K562 (cell line): Measurements from ENCODE around the gene ACOT13. TPM values are rescaled to one million over a fixed set of nuclear protein-coding genes. Genes with fewer than 3 reads are reported as not detected.

ENCODE experiments used
- ATAC-seq: fragments of 200-7000 bp; cut with Tn5 transposase; 3 replicates; pipeline ENCODE4 v1.9.1; 2020; ENCODE audit warnings: moderate library complexity
- BruUV-seq: library from RNA; stranded (reverse); fragments of 400-500 nt; replicated peaks from 2 replicates; lab custom pipeline; 2021; lab: Mats Ljungman, UMichigan
- CTCF ChIA-PET: fragments of 300-600 bp; formaldehyde crosslinking; extraction: SDS; loops from one replicate; lab custom pipeline; 2021; ENCODE audit warnings: low intra/inter-chr PET ratio; lab: Yijun Ruan, JAX
- POLR2A ChIA-PET: fragments of 300-600, 350-650 bp; sonication (Branson Sonifier 250); formaldehyde crosslinking; extraction: SDS; loops from one replicate; lab custom pipeline; 2021; ENCODE audit warnings: antibody characterized with exemption, inconsistent platforms; lab: Yijun Ruan, JAX
- DNase-seq, 4 experiments: peaks; one replicate each; pipeline versions ENCODE4 v3.0.0 to v3.0.0-alpha.2; 2011 to 2018; ENCODE audit warnings: low spot score in 3 of 4, mixed read lengths in 3 of 4; ENCODE audit errors: extremely low read depth in 1 of 4
- FAIRE-seq: peaks from 2 replicates; lab custom pipeline; 2011; peaks lifted over from hg19 to GRCh38; lab: Jason Lieb, UNC
- H2AFZ ChIP-seq: 2 replicates; pipeline ENCODE4 v1.6.0; 2011; ENCODE audit warnings: low read depth, low read length, control low read depth, inconsistent platforms
- H3K27ac ChIP-seq: fragments of 200-600 bp; 3 replicates; pipeline ENCODE4 v1.8.0; 2011; ENCODE audit warnings: low read depth, mild to moderate bottlenecking, control low read depth, inconsistent platforms, low read length, moderate library complexity, mixed read lengths; ENCODE audit errors: extremely low read depth
- H3K27me3 ChIP-seq, 2 experiments: fragments of 300-600 bp in 1 of 2; 2 replicates in 1 of 2; 3 replicates in 1 of 2; pipeline versions ENCODE4 v1.6.0 to v1.8.0; 2011; ENCODE audit warnings: inconsistent platforms in 2 of 2, low read length in 2 of 2, mild to moderate bottlenecking in 1 of 2, mixed read lengths in 1 of 2, moderate library complexity in 1 of 2; ENCODE audit not compliant: control insufficient read depth in 2 of 2, insufficient read depth in 2 of 2
- H3K36me3 ChIP-seq: fragments of 300-600 bp; 3 replicates; pipeline ENCODE4 v1.8.0; 2011; ENCODE audit warnings: mild to moderate bottlenecking, low read length, inconsistent platforms; ENCODE audit not compliant: control insufficient read depth, insufficient read depth
- H3K4me1 ChIP-seq, 2 experiments: fragments of 200-600 bp in 1 of 2; replicated peaks in 1 of 2; 2 replicates in 1 of 2; 3 replicates in 1 of 2; pipeline versions ENCODE4 v1.5.1 to v1.8.0; 2011; ENCODE audit warnings: inconsistent platforms in 2 of 2, low read length in 2 of 2, mild to moderate bottlenecking in 1 of 2, mixed read lengths in 1 of 2, moderate library complexity in 1 of 2; ENCODE audit not compliant: control insufficient read depth in 2 of 2, insufficient read depth in 2 of 2
- H3K4me2 ChIP-seq: 2 replicates; pipeline ENCODE4 v1.6.1; 2011; ENCODE audit warnings: low read length, control low read depth, inconsistent platforms, mixed read lengths; ENCODE audit not compliant: insufficient read depth
- H3K4me3 ChIP-seq: fragments of 200-600 bp; sonication (generic), shearing (Covaris generic); 2 replicates; pipeline ENCODE4 v1.5.1; 2016; ENCODE audit warnings: control low read depth, inconsistent platforms
- H3K79me2 ChIP-seq: fragments of 200-600 bp; 3 replicates; pipeline ENCODE4 v1.8.0; 2011; ENCODE audit warnings: low read length, inconsistent platforms; ENCODE audit not compliant: control insufficient read depth, insufficient read depth
- H3K9ac ChIP-seq, 2 experiments: 2 replicates each; pipeline versions ENCODE4 v1.6.0 to v1.6.1; 2011; ENCODE audit warnings: low read depth in 2 of 2, low read length in 2 of 2, control low read depth in 1 of 2, inconsistent platforms in 1 of 2, mild to moderate bottlenecking in 1 of 2, mixed read lengths in 1 of 2; ENCODE audit not compliant: insufficient read depth in 1 of 2
- H3K9me1 ChIP-seq: one replicate; pipeline ENCODE4 v1.6.0; 2011; ENCODE audit warnings: inconsistent platforms, mild to moderate bottlenecking, low read length, moderate library complexity; ENCODE audit not compliant: control insufficient read depth, insufficient read depth
- H3K9me3 ChIP-seq: replicated peaks from 2 replicates; pipeline ENCODE4 v1.5.1; 2011; ENCODE audit warnings: low read depth, low read length, inconsistent platforms; ENCODE audit not compliant: control insufficient read depth, insufficient read depth
- H4K20me1 ChIP-seq: replicated peaks from 2 replicates; pipeline ENCODE4 v1.6.1; 2011; ENCODE audit warnings: low read length, inconsistent platforms, mixed read lengths; ENCODE audit not compliant: control insufficient read depth, insufficient read depth
- GTF2A2 ChIP-seq: IDR thresholded peaks from 2 replicates; pipeline ENCODE4 v1.6.1; 2016; ENCODE audit warnings: mild to moderate bottlenecking, missing genetic modification characterization, missing compliant biosample characterization
- HES1 ChIP-seq: fragments of 450-650 bp; IDR thresholded peaks from 2 replicates; pipeline ENCODE4 v1.6.1; 2016; ENCODE audit warnings: low read depth, mild to moderate bottlenecking, moderate library complexity
- KAT8 ChIP-seq: fragments of 450-650 bp; IDR thresholded peaks from 2 replicates; pipeline ENCODE4 v1.6.1; 2016; ENCODE audit warnings: low read depth, mild to moderate bottlenecking
- NR2C2 ChIP-seq, 2 experiments: fragments of 200-800 bp in 1 of 2; sonication (Bioruptor generic) in 1 of 2; sonication (generic) in 1 of 2; formaldehyde crosslinking in 1 of 2; IDR thresholded peaks; 2 replicates each; pipeline versions ENCODE4 v1.6.1 to v1.8.0; 2016 to 2022; ENCODE audit warnings: mild to moderate bottlenecking in 1 of 2, missing compliant biosample characterization in 1 of 2, missing genetic modification characterization in 1 of 2, missing genetic modification reagents in 1 of 2
- PHB2 ChIP-seq: fragments of 450-650 bp; IDR thresholded peaks from 2 replicates; pipeline ENCODE4 v1.6.1; 2017; ENCODE audit warnings: low read depth
- POLR2H ChIP-seq: IDR thresholded peaks from 2 replicates; pipeline ENCODE4 v1.6.1; 2016; ENCODE audit warnings: missing genetic modification characterization, low read depth, mild to moderate bottlenecking, control low read depth, missing compliant biosample characterization, moderate library complexity
- SPI1 ChIP-seq: IDR thresholded peaks from 2 replicates; pipeline ENCODE4 v1.6.1; 2011; ENCODE audit warnings: low read depth, low read length, control low read depth, borderline replicate concordance
- XRCC5 ChIP-seq: fragments of 200-400 bp; formaldehyde crosslinking; IDR thresholded peaks from 2 replicates; pipeline ENCODE4 v1.6.1; 2017; ENCODE audit warnings: low read depth, mild to moderate bottlenecking, low read length
- ZBTB33 ChIP-seq: sonication (generic); formaldehyde crosslinking; IDR thresholded peaks from 2 replicates; pipeline ENCODE4 v1.8.1; 2023; ENCODE audit warnings: mild to moderate bottlenecking, missing genetic modification reagents
- ZNF436 ChIP-seq: fragments of 250-450, 450-650 bp; sonication (Bioruptor Pico); formaldehyde crosslinking; IDR thresholded peaks from 2 replicates; pipeline ENCODE4 v1.7.0; 2020; ENCODE audit warnings: mild to moderate bottlenecking
- ZNF785 ChIP-seq: fragments of 250-450 bp; sonication (Bioruptor Pico); IDR thresholded peaks from 2 replicates; pipeline ENCODE4 v1.4.0; 2020; ENCODE audit warnings: mild to moderate bottlenecking
- WGBS: fragments of 100-300 bp; shearing (Covaris generic); methylation state at CpG from one replicate; pipeline ENCODE4 v1.1.6; 2016; ENCODE audit warnings: low coverage, mixed read lengths; ENCODE audit not compliant: insufficient coverage; ENCODE audit errors: missing lambda C conversion rate; 5-methylcytosine and 5-hydroxymethylcytosine counted together
- in situ Hi-C: fragments of 300-500 bp; cut with MboI; formaldehyde crosslinking; loops from 4 replicates; pipeline ENCODE4 v1.15.0; 2018; ENCODE audit warnings: inconsistent platforms, mixed read lengths
- intact Hi-C: fragments of 100-400 bp; cut with micrococcal nuclease; formaldehyde crosslinking; loops from 2 replicates; pipeline ENCODE4 v1.14.2; 2022
- polyA plus RNA-seq, 8 experiments: library from polyadenylated mRNA; depleted of rRNA in 4 of 8; stranded (reverse) in 5 of 8; unstranded in 3 of 8; fragments of >200 nt; fragmentation: Nextera tagmentation in 2 of 8; fragmentation: Illumina TruSeq in 1 of 8; extraction: Ambion mirVana in 2 of 8; extraction: Trizol in 1 of 8; gene quantifications; 2 replicates each; pipeline versions ENCODE4 v1.2.1 to v1.2.3, GENCODE V29; 2011 to 2014; ENCODE audit warnings: inconsistent platforms in 1 of 8, missing spikeins in 1 of 8
- total RNA-seq, 7 experiments: library from RNA; depleted of rRNA in 6 of 7; stranded (reverse); fragments of >200 nt in 6 of 7; fragmentation: Illumina TruSeq in 2 of 7; extraction: Trizol in 2 of 7; gene quantifications; 2 replicates each; pipeline versions ENCODE4 v1.2.1 to v1.2.3, GENCODE V29; 2011 to 2021; ENCODE audit warnings: low replicate concordance in 1 of 7

The ACOT13 gene
- total and polyA plus RNA-seq, 9 of the 15 experiments (the other 6 are each of a cell fraction or from before 2014, with no cell fraction given), result 14.1 to 129 (median 65.7) TPM

- no peak for TF ChIP-seq PHB2
Measured at GRCh38 chr6:24743265-24743943, 76.5 kb downstream of the ACOT13 start (continued).

- DNase-seq, result no peak
- Histone ChIP-seq H3K9me1 (no peaks in the 10 kb centered on the region), H3K9me3 (no peaks in the 10 kb centered on the region), H3K4me1 (peaks cover 0 to 14% of the 10 kb centered on the region in 2 experiments; a peak in 3 of 5 replicates), H3K4me2 (no peak overlapping the region), H4K20me1 (no peaks in the 10 kb centered on the region), H3K4me3 (no peak overlapping the region), H3K27me3 (0 out of 5 replicates have a peak, but pooled peaks cover 0 to under 1% of the 10 kb centered on the region in 2 experiments), H3K9ac (no peak overlapping the region), H3K79me2 (no peaks in the 10 kb centered on the region), H3K27ac (peak overlapping the region; percentile 70; the same call in 1 of the 3 replicates), H2AFZ (peak overlapping the region; percentile 88), H3K36me3 (no peaks in the 10 kb centered on the region)
- intact Hi-C loops (no loop called here), in situ Hi-C loops (no loop called here)
- 40% methylated on average over 2 of the region's 3 CpGs for WGBS
- FAIRE-seq, result no peak
- BruUV-seq, result no TSS peak
- POLR2A ChIA-PET, result interaction anchor here (0.8 to 1.4 kb wide), 5 partner anchors 9 to 40 kb away, joined by 3 to 9 read pairs (median 4); no protein-coding TSS in a partner anchor
- no peak for TF ChIP-seq ZBTB33 (CRISPR knock-in tag)
- TF ChIP-seq ZNF785 (CRISPR knock-in tag), result no peak
- TF ChIP-seq HES1, result no peak
- TF ChIP-seq NR2C2 (CRISPR knock-in tag; IDR thresholded peaks at IDR 0.05), result no peak
- TF ChIP-seq NR2C2 (tag; IDR thresholded peaks at IDR 0.05), result no peak
- no peak for TF ChIP-seq XRCC5
- TF ChIP-seq KAT8, result no peak
- 0 out of 2 replicates have a peak, but pooled peaks have one; percentile 20 for TF ChIP-seq POLR2H (tag)
- TF ChIP-seq ZNF436 (CRISPR knock-in tag), result no peak
- peak; percentile 85 for TF ChIP-seq SPI1
- no peak for TF ChIP-seq GTF2A2 (tag)
- CTCF ChIA-PET, result no interaction called here
- no peak for ATAC-seq
Measured at GRCh38 chr6:24743944-24744335, 77.1 kb downstream of the ACOT13 start.
